ENCODE measurements around the gene PVR. TPM values are rescaled to one million over a fixed set of nuclear protein-coding genes. Genes with fewer than 3 reads are reported as not detected.
"Not testable (repeated sequence)": the region's sequence is repeated elsewhere in the genome, so short reads cannot be mapped to it uniquely, and the experiment has no call there.

PVR gene
- total and polyA plus RNA-seq, 10 of the 15 experiments (the other 5 are each of a cell fraction or from before 2014, with no cell fraction given), result 0.07 to 4.0 (median 1.9) TPM

DNA sequence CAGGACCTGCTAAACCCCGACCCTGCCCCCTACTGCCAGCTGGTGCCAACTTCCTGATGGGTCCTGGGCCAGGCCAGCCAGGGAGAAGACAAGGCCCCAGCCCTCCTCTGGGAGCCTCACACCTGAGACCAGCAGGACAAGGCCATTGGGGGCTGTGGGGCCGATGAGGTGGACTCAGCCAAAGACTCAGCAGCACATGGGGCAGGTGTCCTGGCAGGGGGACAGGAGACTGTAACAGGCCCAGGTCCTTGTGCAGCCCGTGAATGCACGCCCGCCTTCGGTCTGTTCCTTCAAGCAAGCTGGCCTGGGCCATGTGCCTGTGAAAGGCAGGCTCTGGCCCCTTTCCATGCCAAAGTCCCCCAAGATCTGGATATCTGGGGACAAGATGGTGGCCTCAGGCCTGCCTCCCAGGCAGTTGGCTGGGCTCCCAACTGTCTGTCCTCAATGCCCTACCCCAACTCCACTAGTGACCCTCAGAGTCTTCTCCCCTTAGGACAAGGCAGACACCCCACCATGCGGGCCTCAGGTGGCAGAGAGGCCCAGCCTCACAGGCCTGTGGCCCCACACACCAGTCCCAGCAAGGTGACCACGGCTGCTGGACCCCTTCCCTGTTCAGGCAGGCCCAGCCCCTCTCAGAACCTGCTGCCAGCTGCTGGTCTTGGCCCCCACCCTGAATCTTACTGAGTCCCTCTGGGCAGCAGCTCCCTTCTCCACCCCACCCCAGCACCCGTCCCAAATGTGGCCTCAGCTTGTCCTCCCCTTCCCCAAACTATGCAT is 39.9 kb downstream of the PVR start:
- TF ChIP-seq CEBPB (IDR thresholded peaks at IDR 0.05; ENCODE audit: borderline replicate concordance in 1 of 2, low read depth in 2 of 2, low read length in 2 of 2), result no peak
- TF ChIP-seq, protein P1, sequence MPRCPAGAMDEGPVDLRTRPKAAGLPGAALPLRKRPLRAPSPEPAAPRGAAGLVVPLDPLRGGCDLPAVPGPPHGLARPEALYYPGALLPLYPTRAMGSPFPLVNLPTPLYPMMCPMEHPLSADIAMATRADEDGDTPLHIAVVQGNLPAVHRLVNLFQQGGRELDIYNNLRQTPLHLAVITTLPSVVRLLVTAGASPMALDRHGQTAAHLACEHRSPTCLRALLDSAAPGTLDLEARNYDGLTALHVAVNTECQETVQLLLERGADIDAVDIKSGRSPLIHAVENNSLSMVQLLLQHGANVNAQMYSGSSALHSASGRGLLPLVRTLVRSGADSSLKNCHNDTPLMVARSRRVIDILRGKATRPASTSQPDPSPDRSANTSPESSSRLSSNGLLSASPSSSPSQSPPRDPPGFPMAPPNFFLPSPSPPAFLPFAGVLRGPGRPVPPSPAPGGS (IDR thresholded peaks at IDR 0.05; ENCODE audit: borderline replicate concordance, insufficient read depth, low read depth, low read length, poor library complexity, severe bottlenecking), result no peak
- in situ Hi-C loops (cut with MboI) (no loop called here), intact Hi-C loops (cut with micrococcal nuclease; ENCODE audit: unreplicated experiment) (loop anchor here (2.0 kb wide), 1 partner anchor 29 kb away; no protein-coding TSS in a partner anchor)
- POLR2A ChIA-PET, result interaction anchor here (0.6 kb wide), 2 partner anchors 173 to 1222 kb away, joined by 3 read pairs; no protein-coding TSS in a partner anchor
- H3K4me2 ChIP-seq (ENCODE audit: control insufficient read depth, insufficient read depth), result no peak overlapping the region
- no TSS peak for BruUV-seq (replicated peaks)
- no peaks in the 10 kb centered on the region for H3K36me3 ChIP-seq (ENCODE audit: control insufficient read depth in 2 of 2, insufficient read depth in 2 of 2, low read length in 1 of 2)
- no peak overlapping the region for H3K27ac ChIP-seq (ENCODE audit: control insufficient read depth, insufficient read depth)
- H3K9ac ChIP-seq (ENCODE audit: control insufficient read depth, insufficient read depth, low read length), result no peak overlapping the region
- WGBS (ENCODE audit: insufficient coverage, insufficient replicate concordance, low lambda C conversion rate, missing lambda C conversion rate), result 56% methylated on average over 9 of the region's 9 CpGs
- CTCF ChIA-PET, result interaction anchor here (1.2 kb wide), 1 partner anchor 91 kb away, joined by 3 read pairs; no protein-coding TSS in a partner anchor
- no peak overlapping the region for H3K4me3 ChIP-seq
- SMC1A ChIA-PET (ENCODE audit: uncharacterized antibody, unreplicated experiment), result no interaction called here
- H3K79me2 ChIP-seq (ENCODE audit: control insufficient read depth, insufficient read depth, low read length), result no peaks in the 10 kb centered on the region
- ATAC-seq (no peak; the same call in 2 of the 3 replicates), DNase-seq (ENCODE audit: low read depth, low spot score) (no peak), FAIRE-seq (no peak)
- peaks cover 33% of the 10 kb centered on the region for H3K4me1 ChIP-seq (ENCODE audit: control insufficient read depth, insufficient read depth, low read length)
- H3K9me3 ChIP-seq (replicated peaks; ENCODE audit: control insufficient read depth, insufficient read depth, low read length), result no peaks in the 10 kb centered on the region
- no peaks in the 10 kb centered on the region for H4K20me1 ChIP-seq (ENCODE audit: control insufficient read depth, insufficient read depth)
- RAD21 ChIA-PET (ENCODE audit: unreplicated experiment), result no interaction called here
- no peaks in the 10 kb centered on the region for H3K27me3 ChIP-seq (replicated peaks in 1 of 2; ENCODE audit: control insufficient read depth in 2 of 2, insufficient read depth in 2 of 2, low read length in 1 of 2)
- H2AFZ ChIP-seq (ENCODE audit: control insufficient read depth, low read depth, low read length), result no peak overlapping the region

DNA sequence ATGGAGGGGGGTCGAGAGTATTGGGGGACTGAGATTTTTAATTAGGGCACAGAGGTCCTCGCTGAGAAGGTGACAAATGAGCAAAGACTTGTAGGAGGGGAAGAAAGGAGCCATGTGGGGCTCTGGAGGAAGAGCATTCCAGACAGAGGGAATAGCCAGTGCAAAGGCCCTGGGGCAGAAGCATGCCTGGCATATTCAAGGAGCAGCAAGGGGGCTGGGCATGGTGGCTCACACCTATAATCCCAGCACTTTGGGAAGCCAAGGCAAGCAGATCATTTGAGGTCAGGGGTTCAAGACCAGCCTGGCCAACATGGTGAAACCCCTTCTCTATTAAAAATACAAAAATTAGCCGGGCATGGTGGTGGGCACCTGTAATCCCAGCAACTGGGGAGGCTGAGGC is 40.7 kb downstream of the PVR start:
- POLR2A ChIA-PET, result interaction anchor here (0.6 kb wide), 1 partner anchor 172 kb away, joined by 3 read pairs; no protein-coding TSS in a partner anchor
- H3K27ac ChIP-seq (ENCODE audit: control insufficient read depth, insufficient read depth); H2AFZ ChIP-seq (ENCODE audit: control insufficient read depth, low read depth, low read length); H3K4me3 ChIP-seq; BruUV-seq (replicated peaks); ATAC-seq; SMC1A ChIA-PET (ENCODE audit: uncharacterized antibody, unreplicated experiment); H3K4me2 ChIP-seq (ENCODE audit: control insufficient read depth, insufficient read depth); H4K20me1 ChIP-seq (ENCODE audit: control insufficient read depth, insufficient read depth); H3K9me3 ChIP-seq (replicated peaks; ENCODE audit: control insufficient read depth, insufficient read depth, low read length); DNase-seq (ENCODE audit: low read depth, low spot score); H3K36me3 ChIP-seq (ENCODE audit: control insufficient read depth in 2 of 2, insufficient read depth in 2 of 2, low read length in 1 of 2); FAIRE-seq; RAD21 ChIA-PET (ENCODE audit: unreplicated experiment); H3K9ac ChIP-seq (ENCODE audit: control insufficient read depth, insufficient read depth, low read length); H3K79me2 ChIP-seq (ENCODE audit: control insufficient read depth, insufficient read depth, low read length); H3K27me3 ChIP-seq (replicated peaks in 1 of 2; ENCODE audit: control insufficient read depth in 2 of 2, insufficient read depth in 2 of 2, low read length in 1 of 2); in situ Hi-C loops (cut with MboI); CTCF ChIA-PET: not testable (repeated sequence)
- intact Hi-C loops (cut with micrococcal nuclease; ENCODE audit: unreplicated experiment), result loop anchor here (2.0 kb wide), 1 partner anchor 30 kb away; no protein-coding TSS in a partner anchor
- 74% methylated on average over 3 of the region's 3 CpGs for WGBS (ENCODE audit: insufficient coverage, insufficient replicate concordance, low lambda C conversion rate, missing lambda C conversion rate)
- peaks cover 34% of the 10 kb centered on the region for H3K4me1 ChIP-seq (ENCODE audit: control insufficient read depth, insufficient read depth, low read length)
